NK-92 (cell line): ENCODE measurements around the gene UGT1A8.
"Not testable (repeated sequence)": the region's sequence is repeated elsewhere in the genome, so short reads cannot be mapped to it uniquely, and the experiment has no call there.

Source experiments
- DNase-seq: peaks from one replicate; lab custom pipeline; 2025; ENCODE audit not compliant: unreplicated experiment; lab: John Stamatoyannopoulos, UW

The UGT1A8 gene

GRCh38 chr2:233681521-233682099 is 64.2 kb downstream of the UGT1A8 start, which contains the start of gene UGT1A7:
TSS of gene UGT1A7 (plus strand) at chr2:233681901. CDS start at chr2:233681938, 37 bp downstream.
- DNase-seq: no peak

GRCh38 chr2:233684640-233685039 is 67.2 kb downstream of the UGT1A8 start:
- no peak for DNase-seq

GRCh38 chr2:233686928-233687327 is 69.5 kb downstream of the UGT1A8 start:
- no peak for DNase-seq

GRCh38 chr2:233688341-233688740 is 70.9 kb downstream of the UGT1A8 start:
- DNase-seq: no peak

DNA sequence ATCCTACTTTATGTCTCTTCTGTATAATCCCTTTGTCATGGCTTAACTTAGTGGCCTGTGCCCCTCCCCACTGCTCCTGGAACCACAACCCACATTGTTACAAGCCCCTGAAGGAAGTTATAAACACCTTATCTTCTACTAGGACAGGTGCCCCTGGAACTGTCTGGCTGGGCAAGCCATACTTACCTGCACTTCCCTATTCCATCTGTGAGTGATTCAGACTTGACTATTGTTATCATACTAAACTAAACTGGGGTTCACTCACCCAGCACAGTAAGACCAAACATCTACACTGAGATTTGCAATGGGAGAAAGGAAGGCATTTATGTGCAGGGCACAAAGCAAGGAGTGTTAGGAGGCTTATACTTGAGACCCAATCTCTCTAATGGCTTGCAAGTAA is 71.6 kb downstream of the UGT1A8 start:
- no peak for DNase-seq

GRCh38 chr2:233689501-233689900 is 72.1 kb downstream of the UGT1A8 start:
- no peak for DNase-seq

- no peak for DNase-seq
Observed at GRCh38 chr2:233690444-233690843, 73.0 kb downstream of the UGT1A8 start.

GRCh38 chr2:233691443-233692433 is 74.3 kb downstream of the UGT1A8 start:
- DNase-seq: no peak

- no peak for DNase-seq
Observed at GRCh38 chr2:233692648-233693047, 75.2 kb downstream of the UGT1A8 start, which contains the start of gene UGT1A6. TSS of gene UGT1A6 (plus strand) at chr2:233692890. CDS start at chr2:233693005, 115 bp downstream.

- DNase-seq: no peak
Observed at GRCh38 chr2:233693963-233694362, 76.5 kb downstream of the UGT1A8 start.

DNA sequence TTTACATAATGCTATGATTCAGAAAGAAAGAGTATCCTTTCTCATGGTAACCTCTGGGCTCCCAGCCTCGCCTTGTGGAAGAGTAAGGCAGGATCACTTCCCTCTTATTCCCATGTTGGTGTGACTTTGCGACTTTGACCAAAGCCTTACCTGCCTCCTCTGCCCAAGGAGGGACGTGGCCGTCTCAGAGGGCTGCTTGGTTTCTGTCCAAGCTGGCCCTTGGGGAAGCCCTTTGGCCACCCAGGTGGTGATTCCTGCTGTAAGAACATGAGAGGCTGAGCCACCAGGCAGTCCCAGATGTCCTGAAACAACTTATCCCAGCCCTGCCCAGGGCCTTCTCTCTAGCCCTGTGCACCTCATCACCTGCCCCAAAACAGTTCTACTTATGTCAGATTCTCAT is 81.3 kb downstream of the UGT1A8 start:
- DNase-seq: no peak

DNA sequence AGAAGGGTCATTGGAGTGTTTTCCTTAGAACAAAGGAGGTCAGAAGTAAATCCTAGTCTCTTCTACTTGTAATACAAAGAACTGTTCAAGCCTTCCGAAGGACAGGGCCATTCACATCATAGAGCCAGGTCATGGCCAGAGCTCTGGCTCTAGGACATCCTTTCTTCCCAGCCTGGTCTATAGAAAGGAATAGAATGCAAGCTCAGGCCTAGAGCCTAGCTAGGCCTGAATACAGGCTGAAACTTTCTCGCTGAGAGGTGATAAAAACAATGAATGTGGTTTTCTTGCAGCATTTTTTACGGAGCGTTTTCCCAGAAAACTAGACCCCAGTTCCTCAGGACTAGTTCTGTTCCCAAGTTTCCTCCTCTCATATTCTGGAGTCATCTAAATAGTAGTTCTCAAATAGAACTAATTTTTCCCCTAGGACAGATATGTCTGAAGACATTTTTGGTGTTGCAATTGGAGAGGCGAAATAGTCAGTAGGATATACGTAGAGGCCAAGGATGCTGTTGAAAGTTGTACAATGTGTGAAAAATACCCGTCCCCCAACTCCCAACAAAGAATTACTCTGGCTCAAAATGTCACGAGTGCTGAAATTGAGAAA is 82.1 kb downstream of the UGT1A8 start:
- DNase-seq: no peak

DNA sequence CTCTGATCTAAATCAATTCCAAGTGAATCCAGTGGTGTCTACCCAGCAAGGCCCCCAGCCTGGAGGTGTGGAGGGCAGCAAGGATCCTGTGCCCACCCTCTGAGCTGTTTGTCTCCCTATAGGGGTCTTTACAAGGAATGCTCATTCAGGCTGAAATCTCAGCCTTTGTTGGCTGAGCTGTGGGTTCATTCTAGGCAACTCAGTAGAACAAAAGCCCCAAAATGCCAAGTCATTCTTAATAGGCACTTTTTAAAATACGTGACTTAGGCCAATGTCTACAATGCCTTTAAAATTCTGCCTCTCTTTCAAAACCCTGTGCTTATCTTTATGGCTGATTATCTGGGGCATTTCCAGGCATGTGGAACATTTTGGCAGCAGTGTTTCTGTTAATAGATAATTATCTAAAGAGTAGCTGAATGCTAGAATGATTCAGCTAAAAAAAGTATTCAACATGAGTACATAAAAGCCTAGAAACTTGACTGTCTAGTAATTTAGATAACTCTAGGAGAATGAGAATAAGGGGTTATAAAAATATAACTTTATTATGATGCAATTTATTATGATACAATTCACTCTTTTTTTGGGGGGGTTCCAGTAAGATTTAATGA is 82.7 kb downstream of the UGT1A8 start:
- DNase-seq: no peak

GRCh38 chr2:233700842-233701241 is 83.4 kb downstream of the UGT1A8 start:
- not testable (repeated sequence) for DNase-seq

- DNase-seq: no peak
Observed at GRCh38 chr2:233702238-233702637, 84.8 kb downstream of the UGT1A8 start.

- no peak for DNase-seq
Observed at GRCh38 chr2:233705911-233706506, 88.6 kb downstream of the UGT1A8 start.

- no peak for DNase-seq
Observed at GRCh38 chr2:233706720-233707119, 89.3 kb downstream of the UGT1A8 start.

GRCh38 chr2:233707940-233708644 is 90.7 kb downstream of the UGT1A8 start:
- no peak for DNase-seq

- DNase-seq: no peak
Observed at GRCh38 chr2:233708942-233709341, 91.5 kb downstream of the UGT1A8 start.

DNA sequence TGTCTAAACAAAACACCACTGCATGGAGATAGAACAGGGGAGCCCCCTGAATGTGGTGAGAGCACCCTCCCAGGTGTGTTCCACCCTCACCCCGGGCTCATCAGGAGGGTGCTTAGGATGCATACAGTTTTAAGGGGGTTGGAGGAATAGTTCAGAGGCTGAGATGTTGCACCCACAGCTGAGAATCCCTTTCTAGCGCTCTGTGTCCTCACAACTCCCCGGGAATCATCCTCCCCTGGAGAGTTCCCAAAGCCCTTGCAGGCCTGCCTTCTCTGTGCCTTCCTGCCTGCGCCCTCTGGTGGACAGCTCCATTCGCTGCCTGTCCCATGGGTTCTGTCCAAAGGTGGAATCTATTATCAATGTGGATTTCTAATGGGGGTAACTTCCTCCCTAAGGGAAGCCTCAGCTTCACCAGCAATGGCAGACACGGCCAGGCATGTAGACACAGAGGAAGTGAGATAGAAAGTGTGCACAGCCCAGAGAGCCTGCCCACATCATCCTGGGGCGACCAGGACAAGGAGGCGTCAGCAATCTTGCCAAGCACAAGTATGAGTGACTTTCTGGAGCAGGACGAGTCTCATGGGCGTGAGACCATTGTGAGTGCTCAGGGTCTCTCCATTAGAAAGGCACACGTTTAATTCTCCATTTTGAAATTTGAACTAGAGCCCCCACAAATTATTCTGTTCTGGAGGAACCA is 94.0 kb downstream of the UGT1A8 start:
- no peak for DNase-seq
